H1 (cell line): ENCODE measurements around the gene RBM24.

Experiments used
- CTCF ChIP-seq, 3 experiments: IDR thresholded peaks; 1 replicate in 2 of 3; 2 replicates in 1 of 3; pipeline versions ENCODE4 v1.5.1 to v1.6.1; 2011; ENCODE audit warnings: low read length in 3 of 3, mild to moderate bottlenecking in 3 of 3, inconsistent platforms in 2 of 3, low read depth in 1 of 3, moderate library complexity in 1 of 3; ENCODE audit not compliant: insufficient read depth in 1 of 3; ENCODE audit errors: control extremely low read depth in 1 of 3
- EZH2 ChIP-seq: fragments of 200-600 bp; sonication (generic); IDR thresholded peaks from 2 replicates; pipeline ENCODE4 v1.7.1; 2012; ENCODE audit warnings: low read depth, mild to moderate bottlenecking, moderate library complexity, low read length, inconsistent platforms; ENCODE audit not compliant: severe bottlenecking
- GTF2F1 ChIP-seq: IDR thresholded peaks from 2 replicates; pipeline ENCODE4 v1.6.1; 2012; ENCODE audit warnings: low read depth, low read length, improper control_type of control experiment, borderline replicate concordance
- PHF8 ChIP-seq: fragments of 200-600 bp; sonication (generic); conservative IDR thresholded peaks from 2 replicates; pipeline ENCODE4 v1.7.1; 2012; ENCODE audit warnings: low read depth, mild to moderate bottlenecking, inconsistent platforms, low read length, moderate library complexity
- POLR2A ChIP-seq, 2 experiments: IDR thresholded peaks; 1 replicate in 1 of 2; 2 replicates in 1 of 2; pipeline ENCODE4 v1.6.1; 2011; ENCODE audit warnings: low read depth in 2 of 2, low read length in 2 of 2, mild to moderate bottlenecking in 2 of 2; ENCODE audit errors: control extremely low read depth in 1 of 2

DNA sequence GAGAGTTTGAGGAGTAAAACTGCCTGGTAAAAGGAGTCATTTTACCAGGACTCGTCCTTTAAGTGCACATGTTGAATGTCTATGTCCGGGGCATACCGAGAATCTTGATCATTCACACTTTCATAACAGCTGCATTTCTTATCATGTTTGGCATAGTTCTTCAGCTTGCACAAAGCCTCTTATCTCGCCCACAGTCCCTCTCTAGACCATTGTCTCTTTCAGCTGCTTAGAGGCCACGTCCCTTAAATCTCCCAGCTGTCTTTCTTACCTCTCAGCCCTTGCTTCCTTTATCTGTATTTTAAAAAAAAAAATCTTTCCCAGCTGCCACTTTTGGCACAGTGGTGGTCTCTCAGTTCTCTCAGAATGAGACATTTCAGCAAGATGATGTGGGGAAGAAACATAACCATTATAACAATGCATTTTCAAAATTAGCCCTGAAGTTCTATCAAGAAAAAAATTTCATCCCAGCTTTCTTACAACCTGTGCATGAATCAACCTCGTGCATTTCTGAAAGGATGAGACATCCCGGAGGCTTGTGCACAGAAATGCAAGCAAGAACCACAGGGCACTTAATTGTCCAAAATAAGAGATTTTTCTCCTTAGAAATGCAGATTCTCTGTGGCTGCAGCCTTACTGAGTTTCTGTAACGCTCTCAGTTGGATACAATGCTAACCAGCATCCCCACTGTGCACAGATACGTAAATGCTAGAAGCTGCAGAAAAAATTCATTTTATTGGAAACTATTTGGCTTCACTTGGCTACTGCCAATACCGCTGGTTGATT, 24.2 kb downstream of the RBM24 start:
- TF ChIP-seq CTCF (IDR thresholded peaks at IDR 0.05; ENCODE audit: control extremely low read depth in 1 of 3, insufficient read depth in 1 of 3, low read depth in 1 of 3, low read length in 3 of 3) (no peak), POLR2A (IDR thresholded peaks at IDR 0.05; ENCODE audit: control extremely low read depth in 1 of 2, low read depth in 2 of 2, low read length in 2 of 2) (no peak), PHF8 (no peak), GTF2F1 (no peak), EZH2 (no peak)
